Neural cell (in vitro differentiated cells): ENCODE measurements around the gene TMEM120A. TPM values are rescaled to one million over a fixed set of nuclear protein-coding genes. Genes with fewer than 3 reads are reported as not detected.

Experiments used
- H2AFZ ChIP-seq: fragments of 200-600, 300-800 bp; sonication (generic), shearing (Covaris generic); 2 replicates; pipeline ENCODE4 v1.6.0; 2014; ENCODE audit warnings: low read depth, mild to moderate bottlenecking, antibody characterized with exemption, low read length, moderate library complexity
- H3F3A ChIP-seq: fragments of 200-600 bp; shearing (Covaris generic); 2 replicates; pipeline ENCODE4 v1.6.1; 2016; ENCODE audit warnings: mild to moderate bottlenecking, moderate library complexity, mixed read lengths, antibody characterized with exemption, low read length; ENCODE audit not compliant: insufficient read depth, poor library complexity, severe bottlenecking
- H3K27ac ChIP-seq: fragments of 200-600, 300-800 bp; sonication (generic), shearing (Covaris generic); 2 replicates; pipeline ENCODE4 v1.5.1; 2014; ENCODE audit warnings: mild to moderate bottlenecking, low read length, moderate library complexity
- H3K27me3 ChIP-seq: fragments of 300-800, 200-600 bp; sonication (generic), shearing (Covaris generic); 2 replicates; pipeline ENCODE4 v1.6.0; 2014; ENCODE audit warnings: mild to moderate bottlenecking, low read depth, low read length, moderate library complexity; ENCODE audit not compliant: insufficient read depth
- H3K36me3 ChIP-seq: fragments of 300-800, 200-600 bp; sonication (generic), shearing (Covaris generic); 2 replicates; pipeline ENCODE4 v1.5.1; 2014; ENCODE audit warnings: mild to moderate bottlenecking, antibody characterized with exemption, low read length, moderate library complexity; ENCODE audit not compliant: insufficient read depth
- H3K4me2 ChIP-seq: fragments of 300-800, 200-600 bp; sonication (generic), shearing (Covaris generic); 2 replicates; pipeline ENCODE4 v1.6.0; 2014; ENCODE audit warnings: mild to moderate bottlenecking, low read length
- H3K4me3 ChIP-seq: fragments of 300-800, 200-600 bp; sonication (generic), shearing (Covaris generic); 2 replicates; pipeline ENCODE4 v1.5.1; 2014; ENCODE audit warnings: mild to moderate bottlenecking, low read length, moderate library complexity
- H3K79me2 ChIP-seq: fragments of 200-600 bp; shearing (Covaris generic); replicated peaks from 2 replicates; pipeline ENCODE4 v1.6.0; 2014; ENCODE audit warnings: mild to moderate bottlenecking, low read length, moderate library complexity; ENCODE audit not compliant: insufficient read depth
- H3K9ac ChIP-seq: fragments of 300-800, 200-600 bp; sonication (generic), shearing (Covaris generic); 2 replicates; pipeline ENCODE4 v1.6.1; 2016; ENCODE audit warnings: mild to moderate bottlenecking, low read length, mixed read lengths
- H3K9me2 ChIP-seq: fragments of 200-600 bp; shearing (Covaris generic); 2 replicates; pipeline ENCODE4 v1.6.1; 2016; ENCODE audit warnings: mild to moderate bottlenecking, low read length, mixed read lengths; ENCODE audit not compliant: insufficient read depth
- H3K9me3 ChIP-seq: fragments of 200-600, 300-800 bp; sonication (generic), shearing (Covaris generic); 2 replicates; pipeline ENCODE4 v1.6.1; 2016; ENCODE audit warnings: mild to moderate bottlenecking, mixed run types, low read length, moderate library complexity, mixed read lengths
- H4K20me1 ChIP-seq: fragments of 200-600 bp; shearing (Covaris generic); 2 replicates; pipeline ENCODE4 v1.6.1; 2016; ENCODE audit warnings: mild to moderate bottlenecking, mixed run types; ENCODE audit not compliant: insufficient read depth
- EP300 ChIP-seq: fragments of 450-650 bp; conservative IDR thresholded peaks from 2 replicates; pipeline ENCODE4 v1.6.1; 2014; ENCODE audit warnings: antibody characterized with exemption, mild to moderate bottlenecking, moderate library complexity; ENCODE audit not compliant: poor library complexity, severe bottlenecking
- EZH2 ChIP-seq: fragments of 200-600, 300-800 bp; shearing (Covaris generic), sonication (generic); IDR thresholded peaks from 2 replicates; pipeline ENCODE4 v1.6.1; 2014; ENCODE audit warnings: antibody characterized with exemption, low read length, borderline replicate concordance, mild to moderate bottlenecking; ENCODE audit not compliant: insufficient read depth, poor library complexity, severe bottlenecking
- MXI1 ChIP-seq: fragments of 450-650 bp; conservative IDR thresholded peaks from 2 replicates; pipeline ENCODE4 v1.6.1; 2014; ENCODE audit warnings: antibody characterized with exemption, mild to moderate bottlenecking; ENCODE audit not compliant: poor library complexity, severe bottlenecking
- POLR2AphosphoS5 ChIP-seq: IDR thresholded peaks from 2 replicates; pipeline ENCODE4 v1.6.1; 2012
- RAD21 ChIP-seq: fragments of 450-650 bp; conservative IDR thresholded peaks from 2 replicates; pipeline ENCODE4 v1.6.1; 2014; ENCODE audit warnings: antibody characterized with exemption, mild to moderate bottlenecking, moderate library complexity
- REST ChIP-seq: IDR thresholded peaks from 2 replicates; pipeline ENCODE4 v1.6.1; 2012; ENCODE audit warnings: borderline replicate concordance
- TAF1 ChIP-seq: IDR thresholded peaks from 2 replicates; pipeline ENCODE4 v1.6.1; 2012; ENCODE audit warnings: low read depth
- polyA plus RNA-seq: library from polyadenylated mRNA; depleted of rRNA; stranded (reverse); fragments of >200 nt; gene quantifications from 2 replicates; pipeline ENCODE4 v1.2.3, GENCODE V29; 2014
- TF ChIP-seq, protein P1 (sequence below): fragments of 450-650 bp; IDR thresholded peaks from 2 replicates; pipeline ENCODE4 v1.5.1; 2014; ENCODE audit warnings: antibody characterized with exemption, mild to moderate bottlenecking, moderate library complexity; ENCODE audit not compliant: poor library complexity, severe bottlenecking

Gene TMEM120A
- polyA plus RNA-seq, 1 donor from 2014 or later, result 39.1 TPM

- no peaks in the 10 kb centered on the region for H3K36me3 ChIP-seq
- no peaks in the 10 kb centered on the region for H4K20me1 ChIP-seq
- no peak overlapping the region for H3K4me2 ChIP-seq
- no peak overlapping the region for H2AFZ ChIP-seq
- H3K9me3 ChIP-seq, result no peaks in the 10 kb centered on the region
- H3F3A ChIP-seq, result no peaks in the 10 kb centered on the region
- H3K27me3 ChIP-seq, result no peaks in the 10 kb centered on the region
- TF ChIP-seq POLR2AphosphoS5, result no peak
- no peaks in the 10 kb centered on the region for H3K79me2 ChIP-seq
- H3K9me2 ChIP-seq, result no peaks in the 10 kb centered on the region
- no peak overlapping the region for H3K9ac ChIP-seq
- H3K4me3 ChIP-seq, result no peak overlapping the region
- H3K27ac ChIP-seq, result no peak overlapping the region
Measured at GRCh38 chr7:75987026-75987804, 7.2 kb downstream of the TMEM120A start.

DNA sequence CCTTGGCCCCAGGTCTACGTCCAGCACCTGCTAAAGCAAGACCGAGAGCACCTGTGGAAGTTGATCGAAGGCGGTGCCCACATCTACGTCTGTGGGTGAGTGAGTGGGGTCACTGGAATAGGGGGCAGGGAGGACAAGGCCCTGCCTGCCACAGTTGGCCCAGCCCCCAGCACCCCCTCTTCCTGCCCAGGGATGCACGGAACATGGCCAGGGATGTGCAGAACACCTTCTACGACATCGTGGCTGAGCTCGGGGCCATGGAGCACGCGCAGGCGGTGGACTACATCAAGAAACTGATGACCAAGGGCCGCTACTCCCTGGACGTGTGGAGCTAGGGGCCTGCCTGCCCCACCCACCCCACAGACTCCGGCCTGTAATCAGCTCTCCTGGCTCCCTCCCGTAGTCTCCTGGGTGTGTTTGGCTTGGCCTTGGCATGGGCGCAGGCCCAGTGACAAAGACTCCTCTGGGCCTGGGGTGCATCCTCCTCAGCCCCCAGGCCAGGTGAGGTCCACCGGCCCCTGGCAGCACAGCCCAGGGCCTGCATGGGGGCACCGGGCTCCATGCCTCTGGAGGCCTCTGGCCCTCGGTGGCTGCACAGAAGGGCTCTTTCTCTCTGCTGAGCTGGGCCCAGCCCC lies 8.1 kb downstream of the TMEM120A start:
- no peak for TF ChIP-seq POLR2AphosphoS5
- no peak for TF ChIP-seq EP300
- TF ChIP-seq MXI1, result no peak
- TF ChIP-seq EZH2, result no peak
- TF ChIP-seq, protein P1, sequence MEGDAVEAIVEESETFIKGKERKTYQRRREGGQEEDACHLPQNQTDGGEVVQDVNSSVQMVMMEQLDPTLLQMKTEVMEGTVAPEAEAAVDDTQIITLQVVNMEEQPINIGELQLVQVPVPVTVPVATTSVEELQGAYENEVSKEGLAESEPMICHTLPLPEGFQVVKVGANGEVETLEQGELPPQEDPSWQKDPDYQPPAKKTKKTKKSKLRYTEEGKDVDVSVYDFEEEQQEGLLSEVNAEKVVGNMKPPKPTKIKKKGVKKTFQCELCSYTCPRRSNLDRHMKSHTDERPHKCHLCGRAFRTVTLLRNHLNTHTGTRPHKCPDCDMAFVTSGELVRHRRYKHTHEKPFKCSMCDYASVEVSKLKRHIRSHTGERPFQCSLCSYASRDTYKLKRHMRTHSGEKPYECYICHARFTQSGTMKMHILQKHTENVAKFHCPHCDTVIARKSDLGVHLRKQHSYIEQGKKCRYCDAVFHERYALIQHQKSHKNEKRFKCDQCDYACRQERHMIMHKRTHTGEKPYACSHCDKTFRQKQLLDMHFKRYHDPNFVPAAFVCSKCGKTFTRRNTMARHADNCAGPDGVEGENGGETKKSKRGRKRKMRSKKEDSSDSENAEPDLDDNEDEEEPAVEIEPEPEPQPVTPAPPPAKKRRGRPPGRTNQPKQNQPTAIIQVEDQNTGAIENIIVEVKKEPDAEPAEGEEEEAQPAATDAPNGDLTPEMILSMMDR, result no peak
- no peak for TF ChIP-seq REST
- TF ChIP-seq TAF1, result no peak
- no peak for TF ChIP-seq RAD21
- Histone ChIP-seq H4K20me1 (no peaks in the 10 kb centered on the region), H3K36me3 (no peaks in the 10 kb centered on the region), H2AFZ (no peak overlapping the region), H3K9me3 (no peaks in the 10 kb centered on the region), H3K79me2 (no peaks in the 10 kb centered on the region), H3K4me3 (no peak overlapping the region), H3K9me2 (no peaks in the 10 kb centered on the region), H3K27me3 (no peaks in the 10 kb centered on the region), H3K9ac (no peak overlapping the region), H3F3A (no peaks in the 10 kb centered on the region), H3K27ac (no peak overlapping the region), H3K4me2 (no peak overlapping the region)
